GM12801 (cell line): ENCODE measurements around the gene LIPC.

ENCODE experiments used
- TF ChIP-seq, protein P1 (sequence below): IDR thresholded peaks from one replicate; pipeline ENCODE4 v1.5.1; 2011; ENCODE audit warnings: control low read depth; ENCODE audit not compliant: insufficient read length; ENCODE audit errors: extremely low read depth

The LIPC gene

DNA sequence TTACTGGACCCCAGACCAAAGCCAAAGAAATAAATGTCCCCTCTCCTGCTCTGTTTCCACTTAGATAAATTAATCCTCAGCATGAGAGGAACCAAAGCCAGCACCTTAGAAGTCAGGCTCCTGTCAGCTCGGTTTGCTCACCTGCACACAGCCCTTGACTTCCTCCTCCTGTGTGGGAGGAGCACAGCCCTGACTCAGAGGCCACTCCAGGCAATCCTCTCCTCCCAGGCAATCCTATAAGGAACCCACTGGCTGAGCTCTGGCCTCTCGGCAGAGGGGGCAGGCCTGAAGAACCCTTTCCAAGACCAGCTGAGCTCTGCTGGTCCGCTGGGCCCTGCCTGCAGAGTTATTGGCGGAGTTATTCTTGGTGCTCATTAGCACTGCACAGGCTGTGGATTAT, 30.8 kb downstream of the LIPC start:
- TF ChIP-seq, protein P1, sequence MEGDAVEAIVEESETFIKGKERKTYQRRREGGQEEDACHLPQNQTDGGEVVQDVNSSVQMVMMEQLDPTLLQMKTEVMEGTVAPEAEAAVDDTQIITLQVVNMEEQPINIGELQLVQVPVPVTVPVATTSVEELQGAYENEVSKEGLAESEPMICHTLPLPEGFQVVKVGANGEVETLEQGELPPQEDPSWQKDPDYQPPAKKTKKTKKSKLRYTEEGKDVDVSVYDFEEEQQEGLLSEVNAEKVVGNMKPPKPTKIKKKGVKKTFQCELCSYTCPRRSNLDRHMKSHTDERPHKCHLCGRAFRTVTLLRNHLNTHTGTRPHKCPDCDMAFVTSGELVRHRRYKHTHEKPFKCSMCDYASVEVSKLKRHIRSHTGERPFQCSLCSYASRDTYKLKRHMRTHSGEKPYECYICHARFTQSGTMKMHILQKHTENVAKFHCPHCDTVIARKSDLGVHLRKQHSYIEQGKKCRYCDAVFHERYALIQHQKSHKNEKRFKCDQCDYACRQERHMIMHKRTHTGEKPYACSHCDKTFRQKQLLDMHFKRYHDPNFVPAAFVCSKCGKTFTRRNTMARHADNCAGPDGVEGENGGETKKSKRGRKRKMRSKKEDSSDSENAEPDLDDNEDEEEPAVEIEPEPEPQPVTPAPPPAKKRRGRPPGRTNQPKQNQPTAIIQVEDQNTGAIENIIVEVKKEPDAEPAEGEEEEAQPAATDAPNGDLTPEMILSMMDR = no peak

DNA sequence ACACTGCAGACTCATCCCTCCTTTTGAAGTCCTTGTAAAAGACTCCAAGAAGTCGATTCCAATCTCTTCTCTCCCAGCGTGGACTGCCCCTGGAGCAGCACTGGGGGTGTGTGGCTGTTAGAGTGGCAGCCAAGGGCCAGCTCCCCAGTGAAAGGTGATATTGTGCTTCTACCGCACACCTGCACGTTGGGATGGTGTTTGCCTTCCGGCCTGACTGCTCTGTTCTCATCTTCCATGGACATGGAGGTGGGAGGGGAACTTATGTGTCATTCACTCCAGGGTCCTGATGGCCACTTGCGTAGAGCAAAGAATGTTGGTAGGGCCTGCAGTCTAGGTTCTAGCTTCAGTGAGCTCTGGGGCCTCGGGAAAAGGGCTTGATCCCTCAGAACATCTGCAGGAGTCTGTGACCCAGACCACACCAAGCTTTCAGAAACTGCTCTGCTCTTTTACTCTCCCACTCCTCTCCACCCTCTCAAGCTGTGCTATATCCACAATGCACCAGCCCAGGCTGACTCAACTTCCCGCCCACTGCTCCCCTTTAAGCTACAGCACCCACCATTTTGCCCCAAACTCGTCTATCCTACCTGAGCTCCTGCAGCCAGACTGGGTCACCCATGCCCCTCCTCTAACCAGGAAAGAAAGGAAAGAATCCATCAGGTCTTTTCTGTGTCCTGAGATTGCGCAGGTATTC, 31.3 kb downstream of the LIPC start:
- TF ChIP-seq, protein P1 = no peak

DNA sequence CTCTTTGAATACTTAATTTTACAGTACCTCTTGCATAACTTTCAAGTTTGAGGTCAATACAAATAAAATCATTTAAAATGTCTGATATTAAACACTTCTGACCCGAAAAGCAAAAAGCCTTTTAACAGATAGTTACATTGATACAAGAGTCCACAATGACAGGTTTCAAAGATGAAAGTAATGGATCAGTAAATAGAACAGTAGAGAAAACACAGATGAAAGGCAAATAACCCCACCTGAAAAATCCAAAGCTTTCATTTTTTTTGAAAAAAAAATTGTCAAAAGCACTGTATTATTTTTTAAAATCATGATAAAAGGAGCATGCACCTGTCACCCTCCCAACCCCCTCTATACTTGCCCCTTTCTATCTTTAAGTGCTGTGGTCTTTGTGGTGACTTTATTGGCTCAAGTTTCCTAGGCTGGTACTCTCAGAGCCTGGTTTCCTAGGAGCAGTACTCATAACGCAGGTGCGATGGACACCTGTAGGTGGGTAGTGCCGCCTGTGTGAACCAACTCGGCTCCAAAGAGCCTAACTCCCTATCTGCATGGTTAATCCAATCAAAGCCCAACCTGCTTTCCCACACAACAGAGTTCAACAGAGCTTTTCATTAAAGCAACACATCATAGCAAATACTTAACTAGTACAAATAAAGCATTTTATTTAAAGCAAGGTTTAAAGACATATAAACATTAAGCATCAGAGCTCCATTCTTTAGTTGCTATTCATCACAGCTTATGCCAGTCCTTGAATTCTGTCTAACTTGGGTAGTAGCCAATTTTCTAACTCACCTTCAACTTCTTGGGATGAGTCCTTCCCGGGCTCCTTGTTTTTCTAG, 32.2 kb downstream of the LIPC start:
- TF ChIP-seq, protein P1 = no peak

DNA sequence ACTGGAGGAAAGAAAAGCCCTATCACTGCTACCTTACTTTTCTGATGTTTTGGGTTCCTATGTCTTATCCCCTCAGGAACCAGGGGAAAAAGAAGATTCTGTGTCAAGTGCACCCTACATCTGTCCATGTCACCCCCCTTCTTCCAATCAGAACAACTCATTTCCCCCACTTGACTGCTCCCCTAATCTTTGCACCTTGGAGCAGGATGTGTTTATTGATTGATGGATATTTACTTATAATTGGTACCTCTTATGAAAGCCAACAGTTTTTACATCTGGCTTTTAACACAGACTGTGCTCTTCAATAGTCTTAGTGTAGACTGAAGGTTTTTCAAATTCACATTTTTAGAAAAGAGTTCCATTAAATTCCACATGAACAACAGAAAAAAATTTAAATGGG, 33.3 kb downstream of the LIPC start:
- TF ChIP-seq, protein P1 = no peak

DNA sequence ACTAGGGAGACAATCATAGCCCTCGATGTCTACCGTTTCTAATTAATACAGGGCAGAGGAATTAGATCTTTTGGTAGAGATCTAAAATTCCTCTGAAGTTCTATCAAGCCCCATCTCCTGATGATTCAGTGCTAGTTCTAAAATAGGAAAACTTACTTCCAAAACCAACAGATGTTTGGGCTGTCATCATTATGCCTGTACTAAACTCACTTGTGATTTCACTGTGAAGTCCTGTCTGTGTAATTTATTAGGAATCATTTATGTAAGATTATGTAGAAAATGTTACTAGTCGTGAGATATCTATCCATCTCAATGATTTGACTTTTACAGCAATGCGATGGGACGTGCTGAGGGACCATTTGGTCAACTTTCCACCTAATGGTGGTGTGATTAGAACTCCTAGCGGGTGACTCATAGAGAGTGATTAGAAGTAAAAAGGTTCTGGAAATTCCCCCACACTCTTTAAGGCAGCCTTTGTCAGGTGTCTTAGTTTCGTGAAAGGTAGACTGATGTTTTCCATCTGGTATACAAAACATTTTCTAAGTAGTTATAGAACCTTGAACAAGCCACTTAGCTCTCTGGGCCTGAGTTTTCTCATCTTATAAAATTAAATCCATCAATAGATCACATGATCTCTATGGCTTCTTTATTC, 34.2 kb downstream of the LIPC start:
- TF ChIP-seq, protein P1 = no peak

DNA sequence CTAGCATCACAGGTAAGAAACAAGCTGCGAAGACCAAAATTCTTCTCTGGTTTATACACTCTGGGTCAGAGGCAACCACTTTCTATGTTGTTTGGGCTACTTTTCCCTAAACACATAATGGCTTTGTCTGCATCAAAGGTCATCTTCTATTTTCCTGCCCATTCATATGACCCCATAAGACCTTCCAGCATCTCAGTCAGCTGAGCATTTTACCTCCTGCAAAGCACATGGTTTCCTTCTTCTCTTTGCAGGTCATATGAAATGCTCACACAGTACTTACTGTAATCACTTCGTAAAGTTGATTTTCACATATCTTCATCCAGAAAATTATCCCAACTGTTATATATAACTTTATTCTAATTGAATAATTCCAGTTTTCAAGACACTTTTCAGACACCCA, 34.8 kb downstream of the LIPC start:
- TF ChIP-seq, protein P1 = no peak

DNA sequence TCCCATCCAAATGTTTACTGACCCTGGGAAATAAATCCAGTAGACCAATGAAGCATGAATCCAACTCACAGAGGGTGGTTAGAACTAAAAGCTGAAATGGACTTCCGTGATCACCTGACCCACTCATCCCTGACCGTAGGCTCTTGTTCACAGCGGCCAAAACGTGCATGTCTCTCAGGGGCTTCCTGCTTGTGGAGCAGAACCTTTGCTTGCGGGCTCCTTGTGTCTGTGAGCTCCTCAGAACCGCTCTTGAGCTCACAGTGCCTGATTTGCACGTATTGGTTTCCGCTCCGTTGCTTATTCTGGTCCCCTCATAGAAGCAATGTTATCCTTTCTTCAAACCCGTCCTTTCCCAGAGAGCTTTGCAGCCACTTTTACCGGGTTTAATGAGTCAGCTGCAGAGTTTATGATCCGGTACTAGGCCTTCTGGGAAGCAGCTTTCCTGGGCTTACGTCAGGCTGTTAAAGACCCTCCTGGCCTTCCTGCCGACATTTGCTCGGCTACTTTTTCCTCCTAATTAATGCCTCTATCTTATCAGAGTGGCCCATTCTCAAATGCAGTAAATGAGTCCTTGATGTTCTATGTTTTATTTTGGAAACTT, 35.4 kb downstream of the LIPC start:
- TF ChIP-seq, protein P1 = no peak
